ENCODE data around the gene LRCH1.

LRCH1 gene

GRCh38 chr13:46782066-46782465 lies 229.1 kb downstream of the LRCH1 start:
- H3K36me3 Mint-ChIP-seq, result peaks cover 27% of the 10 kb centered on the region
- H3K9me3 Mint-ChIP-seq, result no peaks in the 10 kb centered on the region
- no peaks in the 10 kb centered on the region for H3K27me3 Mint-ChIP-seq
- no peaks in the 10 kb centered on the region for H3K4me1 Mint-ChIP-seq
- no peak overlapping the region for H3K4me3 Mint-ChIP-seq
- H3K27ac Mint-ChIP-seq, result no peak overlapping the region

DNA sequence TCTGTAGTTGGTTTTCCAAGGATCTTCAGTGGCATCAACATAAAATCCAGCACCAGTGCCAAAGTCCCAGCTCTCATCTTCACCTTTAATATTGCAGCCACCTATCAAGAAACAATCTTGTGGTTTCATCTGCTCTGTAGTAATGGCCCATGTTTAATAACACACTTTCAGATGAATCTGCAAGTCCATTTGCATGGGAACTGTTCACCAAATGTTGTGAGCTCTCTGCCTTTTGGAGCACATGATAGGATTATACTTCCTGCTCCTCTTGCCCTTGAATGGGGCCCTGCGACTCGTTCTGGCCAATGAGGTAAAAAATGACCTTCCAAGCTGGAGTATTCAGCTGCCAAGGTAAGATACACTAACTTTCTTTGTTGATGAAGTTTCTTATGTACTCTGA lies 229.7 kb downstream of the LRCH1 start:
- Mint-ChIP-seq H3K4me1 (peaks cover 4% of the 10 kb centered on the region), H3K27ac (no peak overlapping the region), H3K27me3 (no peaks in the 10 kb centered on the region), H3K36me3 (peaks cover 27% of the 10 kb centered on the region), H3K9me3 (no peaks in the 10 kb centered on the region), H3K4me3 (no peak overlapping the region)

DNA sequence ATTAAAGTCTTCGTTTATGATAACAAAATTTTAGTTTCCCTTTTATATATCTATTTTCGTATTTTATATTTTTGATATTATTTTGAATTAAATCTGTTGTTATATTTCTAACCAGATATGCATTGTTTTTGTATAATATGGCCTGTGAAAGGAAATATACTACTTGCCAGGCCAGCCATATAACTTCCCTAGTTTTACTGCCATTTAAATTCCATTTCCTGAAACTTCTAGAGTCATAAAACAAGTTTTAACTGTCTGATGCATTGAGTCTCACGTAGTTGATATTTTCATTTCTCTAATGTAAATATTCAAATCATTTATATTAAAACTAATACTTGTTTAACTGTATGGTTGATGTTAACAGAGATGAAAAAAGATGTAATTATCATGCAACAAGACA lies 230.5 kb downstream of the LRCH1 start:
- H3K4me1 Mint-ChIP-seq, result peaks cover 10% of the 10 kb centered on the region

GRCh38 chr13:46795321-46795720 lies 242.4 kb downstream of the LRCH1 start:
- H3K27ac Mint-ChIP-seq, result peak overlapping the region; percentile 68
- H3K4me3 Mint-ChIP-seq, result peak overlapping the region; percentile 100
- H3K9me3 Mint-ChIP-seq, result no peaks in the 10 kb centered on the region
- H3K4me1 Mint-ChIP-seq, result peaks cover 50% of the 10 kb centered on the region
- peaks cover 14% of the 10 kb centered on the region for H3K36me3 Mint-ChIP-seq
- H3K27me3 Mint-ChIP-seq, result no peaks in the 10 kb centered on the region

More for the DNA sequence above, 230.5 kb downstream of the LRCH1 start:
- Mint-ChIP-seq H3K27ac (no peak overlapping the region), H3K9me3 (no peaks in the 10 kb centered on the region), H3K4me3 (no peak overlapping the region), H3K36me3 (peaks cover 22% of the 10 kb centered on the region), H3K27me3 (no peaks in the 10 kb centered on the region)

DNA sequence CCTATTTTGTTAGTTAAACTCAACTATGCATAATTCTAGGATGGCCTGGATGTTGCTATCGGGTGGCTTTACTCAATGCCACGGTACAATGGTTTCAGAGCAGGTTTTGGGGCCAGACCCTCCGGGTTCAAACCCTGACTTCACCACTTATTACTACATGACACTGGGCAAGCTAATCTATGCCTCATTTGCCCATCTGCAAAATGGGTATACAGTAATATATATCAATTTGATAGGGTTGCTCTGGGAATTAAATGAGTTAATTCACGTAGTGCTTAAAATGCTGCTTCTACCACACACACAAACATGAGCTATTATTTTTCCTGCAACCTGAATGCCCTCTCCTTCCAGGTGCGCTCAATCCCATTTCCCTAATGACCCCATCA lies 243.2 kb downstream of the LRCH1 start:
- no peaks in the 10 kb centered on the region for H3K9me3 Mint-ChIP-seq
- H3K4me3 Mint-ChIP-seq, result peak overlapping the region; percentile 100
- peaks cover 7% of the 10 kb centered on the region for H3K36me3 Mint-ChIP-seq
- peak overlapping the region; percentile 99 for H3K27ac Mint-ChIP-seq
- no peaks in the 10 kb centered on the region for H3K27me3 Mint-ChIP-seq
- peaks cover 43% of the 10 kb centered on the region for H3K4me1 Mint-ChIP-seq

GRCh38 chr13:46796515-46797474 lies 243.8 kb downstream of the LRCH1 start, which contains the start of gene ESD:
TSS of gene ESD (minus strand) at chr13:46797161. CDS start at chr13:46791413, 5,748 bp downstream.
- Mint-ChIP-seq H3K27me3 (no peaks in the 10 kb centered on the region), H3K4me3 (peak within 1 kb of the TSS; percentile 100), H3K27ac (peak within 1 kb of the TSS; percentile 99), H3K9me3 (no peaks in the 10 kb centered on the region), H3K4me1 (peaks cover 43% of the 10 kb centered on the region), H3K36me3 (peaks cover 7% of the 10 kb centered on the region)

GRCh38 chr13:46797501-46798237 lies 244.7 kb downstream of the LRCH1 start:
- Mint-ChIP-seq H3K9me3 (no peaks in the 10 kb centered on the region), H3K27me3 (no peaks in the 10 kb centered on the region), H3K36me3 (peaks cover 7% of the 10 kb centered on the region), H3K4me1 (peaks cover 41% of the 10 kb centered on the region), H3K4me3 (peak overlapping the region; percentile 100), H3K27ac (peak overlapping the region; percentile 99)

DNA sequence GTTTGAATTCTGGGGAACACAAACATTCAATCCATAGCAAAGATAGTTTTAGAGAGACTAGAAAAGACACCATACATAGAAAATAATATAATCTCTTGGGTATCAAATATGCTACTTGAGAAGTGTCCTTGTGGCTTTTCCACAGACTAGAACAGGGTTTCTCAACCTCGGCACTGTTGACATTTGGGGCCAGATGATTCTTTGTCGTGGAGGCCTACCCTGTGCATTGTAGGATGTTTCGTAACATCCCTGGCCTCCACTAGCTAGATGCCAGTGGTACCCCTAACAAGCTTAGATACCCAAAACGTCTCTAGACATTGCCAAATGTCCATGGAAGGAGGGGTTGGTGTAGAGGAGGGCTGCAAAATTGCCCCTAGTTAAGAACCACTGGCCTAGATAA lies 246.2 kb downstream of the LRCH1 start:
- H3K9me3 Mint-ChIP-seq, result no peaks in the 10 kb centered on the region
- H3K4me3 Mint-ChIP-seq, result no peak overlapping the region
- no peaks in the 10 kb centered on the region for H3K27me3 Mint-ChIP-seq
- H3K4me1 Mint-ChIP-seq, result peaks cover 27% of the 10 kb centered on the region
- H3K27ac Mint-ChIP-seq, result no peak overlapping the region
- H3K36me3 Mint-ChIP-seq, result peaks cover 7% of the 10 kb centered on the region

GRCh38 chr13:46801858-46802257 lies 248.9 kb downstream of the LRCH1 start:
- Mint-ChIP-seq H3K4me1 (peaks cover 7% of the 10 kb centered on the region), H3K9me3 (no peaks in the 10 kb centered on the region), H3K4me3 (no peak overlapping the region), H3K36me3 (no peaks in the 10 kb centered on the region), H3K27me3 (no peaks in the 10 kb centered on the region), H3K27ac (no peak overlapping the region)
